Measurements from ENCODE around the gene SPAG16. TPM values are rescaled to one million over a fixed set of nuclear protein-coding genes. Genes with fewer than 3 reads are reported as not detected.

SPAG16 gene
- total RNA-seq, 3 donors from 2014 or later = 5.4 to 5.7 (median 5.5) TPM

DNA sequence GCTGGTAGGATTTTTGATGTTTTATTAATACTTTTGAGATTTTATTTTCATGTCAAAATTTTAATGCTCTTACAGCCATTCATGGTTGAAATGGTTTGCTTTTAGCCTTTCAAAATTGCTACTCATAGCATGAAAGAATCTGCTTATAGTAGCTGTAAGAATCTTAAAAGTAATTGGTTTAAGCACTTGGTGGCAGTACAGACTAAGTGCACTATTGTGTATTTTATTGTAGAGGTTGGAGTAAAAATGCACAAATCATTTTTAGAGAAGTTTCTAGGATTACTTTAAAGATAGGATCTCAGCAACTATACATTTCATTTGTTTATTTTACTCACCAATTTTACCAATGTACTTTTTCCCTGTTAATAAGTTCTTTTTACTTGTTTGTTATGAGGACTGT, 205.8 kb downstream of the SPAG16 start:
- DNase-seq (no peak), ATAC-seq (no peak)
- no peaks in the 10 kb centered on the region for H3K36me3 Mint-ChIP-seq (ENCODE audit: insufficient read depth)
- H3K4me1 Mint-ChIP-seq (ENCODE audit: low read depth) = no peaks in the 10 kb centered on the region
- H3K9me3 Mint-ChIP-seq = peaks cover 3% of the 10 kb centered on the region
- no peaks in the 10 kb centered on the region for H3K27me3 Mint-ChIP-seq (ENCODE audit: low read depth)
- no peak overlapping the region for H3K4me3 Mint-ChIP-seq

GRCh38 chr2:213491376-213491775, 207.1 kb downstream of the SPAG16 start:
- ATAC-seq = no peak
- DNase-seq = no peak
- H3K27me3 Mint-ChIP-seq (ENCODE audit: low read depth) = no peaks in the 10 kb centered on the region
- H3K36me3 Mint-ChIP-seq (ENCODE audit: insufficient read depth) = no peaks in the 10 kb centered on the region
- no peaks in the 10 kb centered on the region for H3K4me1 Mint-ChIP-seq (ENCODE audit: low read depth)
- H3K9me3 Mint-ChIP-seq = peaks cover 3% of the 10 kb centered on the region
- no peak overlapping the region for H3K4me3 Mint-ChIP-seq

GRCh38 chr2:213496226-213496625, 212.0 kb downstream of the SPAG16 start:
- H3K36me3 Mint-ChIP-seq (ENCODE audit: insufficient read depth) = no peaks in the 10 kb centered on the region

DNA sequence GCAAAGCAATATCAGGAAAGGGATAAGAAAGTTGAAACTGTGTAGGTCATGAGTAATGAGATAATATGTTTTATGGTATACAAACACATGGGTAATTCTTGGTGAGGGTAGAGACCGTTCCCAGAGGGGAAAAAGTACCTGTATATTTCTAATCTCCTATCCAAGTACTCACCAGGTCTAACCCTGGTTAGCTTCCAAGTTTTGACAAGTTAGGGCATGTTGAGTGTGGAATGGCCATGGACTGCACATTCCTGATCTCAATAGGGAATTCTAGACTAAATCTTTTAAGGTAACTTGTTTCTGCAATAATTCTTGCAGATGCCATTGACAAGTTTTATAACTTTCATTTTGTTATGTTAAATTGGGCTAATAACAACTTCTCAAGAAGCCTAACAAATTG, 216.6 kb downstream of the SPAG16 start:
- no peaks in the 10 kb centered on the region for H3K9me3 Mint-ChIP-seq
- no peak for DNase-seq
- H3K27me3 Mint-ChIP-seq (ENCODE audit: low read depth) = no peaks in the 10 kb centered on the region
- no peak for ATAC-seq
- no peak overlapping the region for H3K4me3 Mint-ChIP-seq
- H3K36me3 Mint-ChIP-seq (ENCODE audit: insufficient read depth) = no peaks in the 10 kb centered on the region
- no peaks in the 10 kb centered on the region for H3K4me1 Mint-ChIP-seq (ENCODE audit: low read depth)

More at GRCh38 chr2:213496226-213496625, 212.0 kb downstream of the SPAG16 start:
- DNase-seq (no peak), ATAC-seq (no peak)
- Mint-ChIP-seq H3K4me3 (no peak overlapping the region), H3K9me3 (no peaks in the 10 kb centered on the region), H3K27me3 (ENCODE audit: low read depth) (no peaks in the 10 kb centered on the region), H3K4me1 (ENCODE audit: low read depth) (no peaks in the 10 kb centered on the region)

DNA sequence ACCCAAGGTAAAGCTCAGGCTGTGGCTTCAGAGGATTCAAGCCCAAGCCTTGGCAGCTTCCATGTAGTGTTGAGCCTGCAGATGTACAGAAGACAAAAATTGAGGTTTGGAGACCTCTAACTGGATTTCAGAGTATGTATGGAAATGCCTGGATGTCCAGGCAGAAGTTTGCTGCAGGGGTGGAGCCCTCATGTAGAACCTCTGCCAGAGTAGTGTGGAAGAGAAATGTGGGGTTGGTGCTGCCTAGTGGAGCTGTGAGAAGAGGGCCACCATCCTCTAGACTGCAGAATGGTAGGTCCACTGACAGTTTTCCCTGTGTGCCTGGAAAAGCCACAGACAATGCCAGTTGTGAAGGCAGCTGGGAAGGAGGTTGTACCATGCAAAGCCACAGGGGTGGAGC, 239.9 kb downstream of the SPAG16 start:
- ATAC-seq (no peak), DNase-seq (no peak)
- no peaks in the 10 kb centered on the region for H3K27me3 Mint-ChIP-seq (ENCODE audit: low read depth)
- no peaks in the 10 kb centered on the region for H3K4me1 Mint-ChIP-seq (ENCODE audit: low read depth)
- no peak overlapping the region for H3K4me3 Mint-ChIP-seq
- peaks cover 33% of the 10 kb centered on the region for H3K9me3 Mint-ChIP-seq
- no peaks in the 10 kb centered on the region for H3K36me3 Mint-ChIP-seq (ENCODE audit: insufficient read depth)

GRCh38 chr2:213537579-213537978, 253.3 kb downstream of the SPAG16 start:
- no peaks in the 10 kb centered on the region for H3K36me3 Mint-ChIP-seq (ENCODE audit: insufficient read depth)
- ATAC-seq (no peak), DNase-seq (no peak)
- no peaks in the 10 kb centered on the region for H3K27me3 Mint-ChIP-seq (ENCODE audit: low read depth)
- H3K4me3 Mint-ChIP-seq = no peak overlapping the region
- H3K4me1 Mint-ChIP-seq (ENCODE audit: low read depth) = no peaks in the 10 kb centered on the region
- H3K9me3 Mint-ChIP-seq = peaks cover 6% of the 10 kb centered on the region

- Mint-ChIP-seq H3K36me3 (ENCODE audit: insufficient read depth) (no peaks in the 10 kb centered on the region), H3K27me3 (ENCODE audit: low read depth) (no peaks in the 10 kb centered on the region), H3K9me3 (peaks cover 6% of the 10 kb centered on the region), H3K4me3 (no peak overlapping the region), H3K4me1 (ENCODE audit: low read depth) (no peaks in the 10 kb centered on the region)
- no peak for DNase-seq
- no peak for ATAC-seq
Measured at GRCh38 chr2:213544940-213545339, 260.7 kb downstream of the SPAG16 start.

DNA sequence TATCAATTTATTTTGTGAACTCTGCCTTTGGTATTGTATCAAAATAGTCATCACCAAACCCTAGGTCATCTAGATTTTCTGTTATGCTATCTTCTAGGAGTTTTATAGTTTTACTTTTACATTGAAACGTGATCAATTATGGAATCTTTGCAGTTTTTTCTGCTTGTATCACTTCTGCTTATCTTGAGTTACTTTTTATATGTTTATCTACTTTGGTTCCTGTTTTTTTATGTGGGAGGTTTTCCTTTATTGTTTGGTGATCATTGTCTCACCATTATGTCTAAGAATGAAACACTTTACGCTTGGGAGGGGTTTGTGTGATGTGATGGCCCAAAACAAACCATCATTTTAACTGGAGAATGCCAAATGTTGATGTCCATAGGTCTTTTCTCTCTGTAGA, 261.2 kb downstream of the SPAG16 start:
- ATAC-seq (no peak), DNase-seq (no peak)
- Mint-ChIP-seq H3K4me1 (ENCODE audit: low read depth) (no peaks in the 10 kb centered on the region), H3K9me3 (peaks cover 6% of the 10 kb centered on the region), H3K27me3 (ENCODE audit: low read depth) (no peaks in the 10 kb centered on the region), H3K4me3 (no peak overlapping the region), H3K36me3 (ENCODE audit: insufficient read depth) (no peaks in the 10 kb centered on the region)

GRCh38 chr2:213545964-213546475, 261.8 kb downstream of the SPAG16 start:
- peaks cover under 1% of the 10 kb centered on the region for H3K9me3 Mint-ChIP-seq
- DNase-seq (no peak), ATAC-seq (no peak)
- H3K27me3 Mint-ChIP-seq (ENCODE audit: low read depth) = no peaks in the 10 kb centered on the region
- H3K4me1 Mint-ChIP-seq (ENCODE audit: low read depth) = no peaks in the 10 kb centered on the region
- no peaks in the 10 kb centered on the region for H3K36me3 Mint-ChIP-seq (ENCODE audit: insufficient read depth)
- no peak overlapping the region for H3K4me3 Mint-ChIP-seq

- H3K36me3 Mint-ChIP-seq (ENCODE audit: insufficient read depth) = no peaks in the 10 kb centered on the region
- DNase-seq (no peak), ATAC-seq (no peak)
- H3K9me3 Mint-ChIP-seq = peaks cover 7% of the 10 kb centered on the region
- no peaks in the 10 kb centered on the region for H3K27me3 Mint-ChIP-seq (ENCODE audit: low read depth)
- no peak overlapping the region for H3K4me3 Mint-ChIP-seq
- no peaks in the 10 kb centered on the region for H3K4me1 Mint-ChIP-seq (ENCODE audit: low read depth)
Measured at GRCh38 chr2:213551526-213551925, 267.3 kb downstream of the SPAG16 start.

DNA sequence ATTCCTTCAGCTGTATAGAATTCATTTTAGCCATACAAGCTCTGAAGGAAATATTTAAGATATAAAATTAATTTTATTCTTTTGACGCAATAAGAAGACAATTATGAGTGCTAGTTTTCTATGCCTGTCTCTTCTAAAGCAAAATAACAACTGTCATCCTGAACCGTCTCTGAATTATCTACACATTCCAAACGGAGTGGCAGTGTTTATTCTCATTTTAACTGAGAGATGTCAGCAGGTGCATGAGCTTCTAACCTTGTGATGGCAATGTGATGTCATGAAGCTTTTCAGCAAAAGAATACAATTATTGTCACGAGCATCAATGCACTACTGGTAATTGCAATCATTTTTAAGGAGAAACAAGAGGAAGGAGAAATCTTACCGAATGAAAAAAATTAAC, 274.8 kb downstream of the SPAG16 start:
- no peak overlapping the region for H3K4me3 Mint-ChIP-seq
- ATAC-seq = no peak

GRCh38 chr2:213561759-213562158, 277.5 kb downstream of the SPAG16 start:
- Mint-ChIP-seq H3K4me3 (no peak overlapping the region), H3K9me3 (peaks cover 12% of the 10 kb centered on the region), H3K4me1 (ENCODE audit: low read depth) (no peaks in the 10 kb centered on the region), H3K36me3 (ENCODE audit: insufficient read depth) (no peaks in the 10 kb centered on the region), H3K27me3 (ENCODE audit: low read depth) (no peaks in the 10 kb centered on the region)
- no peak for ATAC-seq
- DNase-seq = no peak

More for the DNA sequence above, 274.8 kb downstream of the SPAG16 start:
- Mint-ChIP-seq H3K36me3 (ENCODE audit: insufficient read depth) (no peaks in the 10 kb centered on the region), H3K9me3 (peaks cover 8% of the 10 kb centered on the region), H3K4me1 (ENCODE audit: low read depth) (no peaks in the 10 kb centered on the region), H3K27me3 (ENCODE audit: low read depth) (no peaks in the 10 kb centered on the region)
- DNase-seq = no peak

GRCh38 chr2:213562539-213563180, 278.4 kb downstream of the SPAG16 start:
- Mint-ChIP-seq H3K27me3 (ENCODE audit: low read depth) (no peaks in the 10 kb centered on the region), H3K9me3 (peaks cover 12% of the 10 kb centered on the region), H3K36me3 (ENCODE audit: insufficient read depth) (no peaks in the 10 kb centered on the region), H3K4me1 (ENCODE audit: low read depth) (no peaks in the 10 kb centered on the region), H3K4me3 (no peak overlapping the region)
- DNase-seq (no peak), ATAC-seq (no peak)

GRCh38 chr2:213566846-213567245, 282.6 kb downstream of the SPAG16 start:
- Mint-ChIP-seq H3K9me3 (peaks cover 12% of the 10 kb centered on the region), H3K36me3 (ENCODE audit: insufficient read depth) (no peaks in the 10 kb centered on the region), H3K4me1 (ENCODE audit: low read depth) (no peaks in the 10 kb centered on the region), H3K27me3 (ENCODE audit: low read depth) (no peaks in the 10 kb centered on the region), H3K4me3 (no peak overlapping the region)
- ATAC-seq (no peak), DNase-seq (no peak)

DNA sequence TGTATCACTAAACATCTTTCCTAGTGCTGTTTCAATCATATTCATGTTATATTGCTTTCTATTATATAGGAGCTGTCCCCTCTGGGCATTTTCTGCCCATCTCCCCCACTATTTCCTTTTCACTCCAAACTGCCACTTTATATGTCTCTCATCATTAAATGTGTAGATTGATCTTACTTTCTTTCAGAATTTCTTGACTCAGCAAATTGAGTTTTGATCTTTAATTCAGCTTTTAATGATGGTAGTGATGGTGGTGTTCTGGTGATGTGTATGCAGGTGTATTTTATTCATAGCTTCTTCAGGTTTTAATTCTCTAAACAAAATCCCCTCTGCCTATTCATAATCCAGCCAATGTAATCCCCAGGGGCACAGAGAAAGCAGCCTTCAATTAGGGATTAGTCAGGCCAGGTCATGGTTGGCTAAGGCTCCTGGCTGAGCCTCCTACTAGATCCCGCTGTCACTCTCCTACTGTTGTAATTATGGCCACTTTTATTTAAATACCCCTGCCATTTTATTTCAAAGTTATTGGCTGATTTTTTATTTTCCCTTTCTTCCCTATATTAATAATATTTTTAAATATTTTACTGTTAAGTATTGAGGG, 325.4 kb downstream of the SPAG16 start:
- ATAC-seq (no peak), DNase-seq (no peak)
- Mint-ChIP-seq H3K9me3 (peaks cover 6% of the 10 kb centered on the region), H3K27me3 (ENCODE audit: low read depth) (no peaks in the 10 kb centered on the region), H3K4me1 (ENCODE audit: low read depth) (no peaks in the 10 kb centered on the region), H3K4me3 (no peak overlapping the region), H3K36me3 (ENCODE audit: insufficient read depth) (no peaks in the 10 kb centered on the region)

Data from activated T-cell treated with anti-CD3 and anti-CD28 coated beads, Interleukin-2, amount 50 U/mL, for 4 hours (primary cell).